Trophoblast cell (in vitro differentiated cells and primary cell): Measurements from ENCODE around the gene AARS1.
"Not testable (repeated sequence)": the region's sequence is repeated elsewhere in the genome, so short reads cannot be mapped to it uniquely, and the experiment has no call there.

Experiments
- DNase-seq, 2 donors: peaks; one replicate each; pipeline ENCODE4 v3.0.0-alpha.2; 2016
- H2AFZ ChIP-seq: 2 replicates; pipeline ENCODE4 v1.6.1; 2013; ENCODE audit warnings: low read length, moderate library complexity, mild to moderate bottlenecking; ENCODE audit not compliant: insufficient read depth, poor library complexity
- H2AK5ac ChIP-seq: 2 replicates; pipeline ENCODE4 v1.6.1; 2013; ENCODE audit warnings: mild to moderate bottlenecking, low read length
- H2BK120ac ChIP-seq: 2 replicates; pipeline ENCODE4 v1.6.1; 2013; ENCODE audit warnings: low read length, mild to moderate bottlenecking, moderate library complexity; ENCODE audit not compliant: insufficient read depth, poor library complexity
- H2BK12ac ChIP-seq: 2 replicates; pipeline ENCODE4 v1.6.1; 2013; ENCODE audit warnings: mild to moderate bottlenecking, low read length, moderate library complexity
- H2BK5ac ChIP-seq: 2 replicates; pipeline ENCODE4 v1.6.1; 2013; ENCODE audit warnings: low read length, low read depth, moderate library complexity, mild to moderate bottlenecking; ENCODE audit not compliant: poor library complexity
- H3K14ac ChIP-seq: 2 replicates; pipeline ENCODE4 v1.6.1; 2013; ENCODE audit warnings: mild to moderate bottlenecking, low read length
- H3K18ac ChIP-seq: 2 replicates; pipeline ENCODE4 v1.6.1; 2013; ENCODE audit warnings: mild to moderate bottlenecking, low read length
- H3K23ac ChIP-seq: 2 replicates; pipeline ENCODE4 v1.6.1; 2013; ENCODE audit warnings: low read length
- H3K27ac ChIP-seq: 2 replicates; pipeline ENCODE4 v1.5.1; 2013; ENCODE audit warnings: low read depth, mild to moderate bottlenecking, inconsistent platforms, low read length, moderate library complexity
- H3K27me3 ChIP-seq: 2 replicates; pipeline ENCODE4 v1.6.1; 2013; ENCODE audit warnings: inconsistent platforms, mild to moderate bottlenecking, low read length, moderate library complexity; ENCODE audit not compliant: insufficient read depth
- H3K36me3 ChIP-seq, 2 experiments: 1 replicate in 1 of 2; 2 replicates in 1 of 2; pipeline ENCODE4 v1.6.1; 2013; ENCODE audit warnings: low read length in 2 of 2, mild to moderate bottlenecking in 2 of 2, moderate library complexity in 1 of 2; ENCODE audit not compliant: insufficient read depth in 2 of 2, control insufficient read depth in 1 of 2
- H3K4ac ChIP-seq: 2 replicates; pipeline ENCODE4 v1.6.1; 2013; ENCODE audit warnings: low read depth, mild to moderate bottlenecking, low read length, moderate library complexity
- H3K4me1 ChIP-seq, 2 experiments: 1 replicate in 1 of 2; 2 replicates in 1 of 2; pipeline ENCODE4 v1.6.1; 2013; ENCODE audit warnings: low read length in 2 of 2, mild to moderate bottlenecking in 2 of 2, moderate library complexity in 1 of 2; ENCODE audit not compliant: insufficient read depth in 2 of 2, control insufficient read depth in 1 of 2
- H3K4me2 ChIP-seq: 2 replicates; pipeline ENCODE4 v1.6.1; 2013; ENCODE audit warnings: inconsistent platforms, mild to moderate bottlenecking, low read length, moderate library complexity
- H3K4me3 ChIP-seq: 2 replicates; pipeline ENCODE4 v1.5.1; 2013; ENCODE audit warnings: mild to moderate bottlenecking, low read depth, low read length, inconsistent platforms
- H3K79me1 ChIP-seq: one replicate; pipeline ENCODE4 v1.6.1; 2013; ENCODE audit warnings: low read length
- H3K79me2 ChIP-seq: 2 replicates; pipeline ENCODE4 v1.6.1; 2013; ENCODE audit warnings: low read length, mild to moderate bottlenecking; ENCODE audit not compliant: control insufficient read depth, insufficient read depth, poor library complexity
- H3K9ac ChIP-seq: 2 replicates; pipeline ENCODE4 v1.6.1; 2013; ENCODE audit warnings: mild to moderate bottlenecking, low read length
- H3K9me3 ChIP-seq: 2 replicates; pipeline ENCODE4 v1.6.1; 2013; ENCODE audit warnings: low read depth, mild to moderate bottlenecking, control low read depth, inconsistent platforms, low read length; ENCODE audit not compliant: insufficient read depth
- H4K12ac ChIP-seq: 2 replicates; pipeline ENCODE4 v1.6.1; 2013; ENCODE audit warnings: low read depth, mild to moderate bottlenecking, low read length, moderate library complexity
- H4K8ac ChIP-seq: 2 replicates; pipeline ENCODE4 v1.6.1; 2013; ENCODE audit warnings: low read depth, mild to moderate bottlenecking, low read length, moderate library complexity
- H4K91ac ChIP-seq: one replicate; pipeline ENCODE4 v1.6.1; 2013; ENCODE audit warnings: low read depth, mild to moderate bottlenecking, low read length, moderate library complexity
- WGBS: extraction: QIAGEN DNeasy Blood & Tissue Kit; methylation state at CpG from one replicate; pipeline ENCODE4 v1.1.7; 2013; ENCODE audit warnings: missing lambda C conversion rate; ENCODE audit not compliant: insufficient read length, insufficient coverage; ENCODE audit errors: extremely low coverage; 5-methylcytosine and 5-hydroxymethylcytosine counted together

Gene AARS1

GRCh38 chr16:70290949-70291519 lies 1.7 kb upstream of the AARS1 start:
- H2AFZ ChIP-seq: no peak overlapping the region

GRCh38 chr16:70287304-70287971 lies 1.9 kb downstream of the AARS1 start:
- H3K79me2 ChIP-seq: peaks cover 15% of the 10 kb centered on the region
- H2BK12ac ChIP-seq, H2BK5ac ChIP-seq, H3K4me1 ChIP-seq, H3K27me3 ChIP-seq, H4K91ac ChIP-seq, H3K23ac ChIP-seq, H3K14ac ChIP-seq, H2AK5ac ChIP-seq, H2BK120ac ChIP-seq, H4K12ac ChIP-seq, H4K8ac ChIP-seq, H3K9me3 ChIP-seq, H3K18ac ChIP-seq, H3K27ac ChIP-seq, H3K9ac ChIP-seq: not testable (repeated sequence)
- peak overlapping the region; percentile 57 for H2AFZ ChIP-seq
- peak in 1 of 2 donors; percentile 23 for DNase-seq
- H3K4ac ChIP-seq: peak overlapping the region; percentile 58
- H3K4me2 ChIP-seq: peak overlapping the region; percentile 4
- peak overlapping the region; percentile 45 for H3K4me3 ChIP-seq
- H3K36me3 ChIP-seq: peaks cover 20 to 21% of the 10 kb centered on the region in 2 experiments
- peaks cover 16% of the 10 kb centered on the region for H3K79me1 ChIP-seq
- no CpG with 5 or more reads among the region's 17 CpGs for WGBS

More at GRCh38 chr16:70290949-70291519, 1.7 kb upstream of the AARS1 start:
- Histone ChIP-seq H3K18ac (no peak overlapping the region), H3K79me2 (peaks cover 15% of the 10 kb centered on the region), H4K8ac (no peak overlapping the region), H3K27me3 (no peaks in the 10 kb centered on the region), H3K4me1 (no peaks in the 10 kb centered on the region), H3K4me2 (no peak overlapping the region), H3K4ac (no peak overlapping the region), H4K91ac (no peak overlapping the region), H3K36me3 (no peaks in the 10 kb centered on the region), H3K9ac (no peak overlapping the region), H3K4me3 (no peak overlapping the region), H3K23ac (no peak overlapping the region), H3K27ac (no peak overlapping the region), H2BK120ac (no peak overlapping the region), H4K12ac (no peak overlapping the region), H3K9me3 (no peaks in the 10 kb centered on the region), H2BK5ac (no peak overlapping the region), H2BK12ac (no peak overlapping the region), H3K14ac (no peak overlapping the region), H2AK5ac (no peak overlapping the region), H3K79me1 (peaks cover 16% of the 10 kb centered on the region)
- DNase-seq: no peak

- H3K27ac ChIP-seq: no peak overlapping the region
- H3K9me3 ChIP-seq: no peaks in the 10 kb centered on the region
- H2BK5ac ChIP-seq: no peak overlapping the region
- no peak overlapping the region for H2AK5ac ChIP-seq
- no peak overlapping the region for H2BK12ac ChIP-seq
- H4K91ac ChIP-seq: no peak overlapping the region
- peaks cover 53 to 58% of the 10 kb centered on the region in 2 experiments for H3K36me3 ChIP-seq
- no peaks in the 10 kb centered on the region for H3K79me1 ChIP-seq
- no peaks in the 10 kb centered on the region for H3K27me3 ChIP-seq
- H3K4me1 ChIP-seq: no peaks in the 10 kb centered on the region
- no CpG with 5 or more reads among the region's 1 CpG for WGBS
- no peaks in the 10 kb centered on the region for H3K79me2 ChIP-seq
- H3K23ac ChIP-seq: no peak overlapping the region
- H3K4me3 ChIP-seq: no peak overlapping the region
- no peak overlapping the region for H3K4me2 ChIP-seq
- no peak for DNase-seq
- H4K8ac ChIP-seq: no peak overlapping the region
- H2BK120ac ChIP-seq: no peak overlapping the region
- H3K9ac ChIP-seq: no peak overlapping the region
- H3K4ac ChIP-seq: no peak overlapping the region
- H3K14ac ChIP-seq: no peak overlapping the region
- H3K18ac ChIP-seq: no peak overlapping the region
- no peak overlapping the region for H4K12ac ChIP-seq
- H2AFZ ChIP-seq: no peak overlapping the region
Measured at GRCh38 chr16:70276392-70276791, 12.9 kb downstream of the AARS1 start.

- H2AFZ ChIP-seq: no peak overlapping the region
- no peaks in the 10 kb centered on the region for H3K4me1 ChIP-seq
- no peak overlapping the region for H2AK5ac ChIP-seq
- H2BK12ac ChIP-seq: no peak overlapping the region
- H4K91ac ChIP-seq: no peak overlapping the region
- DNase-seq: no peak
- no peak overlapping the region for H3K4me2 ChIP-seq
- no peak overlapping the region for H3K4ac ChIP-seq
- WGBS: no CpG with 5 or more reads among the region's 10 CpGs
- H3K9me3 ChIP-seq: peaks cover 2% of the 10 kb centered on the region
- no peak overlapping the region for H3K4me3 ChIP-seq
- H3K79me2 ChIP-seq: no peaks in the 10 kb centered on the region
- H3K23ac ChIP-seq: no peak overlapping the region
- H4K12ac ChIP-seq: no peak overlapping the region
- H4K8ac ChIP-seq: no peak overlapping the region
- no peak overlapping the region for H2BK5ac ChIP-seq
- H3K79me1 ChIP-seq: no peaks in the 10 kb centered on the region
- H3K9ac ChIP-seq: no peak overlapping the region
- H3K18ac ChIP-seq: no peak overlapping the region
- no peak overlapping the region for H2BK120ac ChIP-seq
- H3K27me3 ChIP-seq: no peaks in the 10 kb centered on the region
- H3K14ac ChIP-seq: no peak overlapping the region
- peaks cover 54 to 60% of the 10 kb centered on the region in 2 experiments for H3K36me3 ChIP-seq
- no peak overlapping the region for H3K27ac ChIP-seq
Measured at GRCh38 chr16:70271696-70272095, 17.6 kb downstream of the AARS1 start.
